Middle frontal gyrus (tissue), 1 donor: ENCODE results near the gene CHIT1.

ENCODE experiments used
- DNase-seq: peaks from one replicate; pipeline ENCODE4 v3.0.0-alpha.2; 2015; ENCODE audit warnings: low spot score; ENCODE audit errors: extremely low spot score

Gene CHIT1

DNA sequence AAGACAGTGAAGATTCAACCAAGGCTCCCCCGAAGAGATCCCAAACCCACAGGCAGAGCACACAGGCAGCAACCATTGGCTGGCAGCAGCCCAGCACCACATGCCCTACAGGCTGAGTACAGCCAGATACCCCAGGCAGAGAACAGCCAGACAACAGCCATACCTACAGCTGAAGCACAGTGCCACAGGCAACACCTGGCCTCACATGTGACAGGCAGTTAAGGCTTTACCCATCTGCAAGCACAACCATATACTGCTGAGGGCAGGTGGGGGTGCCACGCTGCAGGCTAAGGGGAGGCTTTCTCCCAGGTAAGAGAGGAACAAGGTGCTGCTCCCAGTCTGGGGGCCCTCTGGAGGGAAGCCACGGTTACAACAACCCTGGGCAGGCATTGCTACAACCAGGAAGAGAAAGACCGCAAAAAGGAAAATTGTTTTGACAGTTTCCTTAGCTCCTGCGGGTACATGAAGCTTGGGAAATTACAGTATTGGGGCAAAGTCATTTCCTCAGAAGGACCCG is 12.3 kb downstream of the CHIT1 start:
- DNase-seq, result no peak

DNA sequence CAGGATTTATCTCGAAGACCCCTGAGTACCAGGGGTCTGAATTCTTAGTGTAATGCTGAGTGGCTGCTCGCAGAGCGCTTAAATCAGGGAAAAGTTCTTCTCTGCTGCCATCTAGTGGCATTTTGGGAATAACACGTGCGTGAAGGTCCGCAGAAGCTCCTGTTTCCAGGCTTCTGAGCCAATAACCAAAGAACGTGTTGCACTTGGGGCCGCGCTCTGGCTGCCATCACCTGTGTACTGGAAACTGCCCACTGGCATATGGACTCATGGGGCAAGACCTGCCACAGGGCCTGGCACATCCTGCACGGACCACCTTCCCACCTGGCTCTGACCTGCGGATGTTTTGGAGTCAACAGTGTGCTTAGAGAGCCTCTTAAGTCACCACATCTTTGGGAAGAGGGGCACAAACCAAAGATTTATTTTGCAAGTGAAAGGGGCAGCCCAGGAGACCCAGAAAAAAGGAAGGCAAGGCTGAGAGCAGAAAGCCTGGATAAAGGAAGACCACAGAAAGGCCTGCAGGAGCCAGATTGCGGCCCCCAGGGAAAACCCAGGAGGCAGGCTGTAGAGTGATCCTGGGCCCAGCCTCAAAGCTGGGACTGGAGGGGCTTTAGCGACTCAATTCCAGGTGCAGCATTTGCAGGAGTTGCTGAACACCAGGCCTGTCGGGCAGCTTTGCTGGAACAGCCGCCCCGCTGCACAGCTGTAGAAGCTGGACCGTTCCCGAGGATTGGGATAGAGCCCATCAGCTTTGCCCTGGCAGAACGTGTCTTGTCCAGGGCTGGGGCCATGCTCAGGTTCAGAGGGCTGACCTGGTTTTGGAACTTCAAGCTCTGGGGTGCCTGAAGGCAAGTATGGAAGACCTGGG is 13.0 kb downstream of the CHIT1 start:
- peak; percentile 81 for DNase-seq

DNA sequence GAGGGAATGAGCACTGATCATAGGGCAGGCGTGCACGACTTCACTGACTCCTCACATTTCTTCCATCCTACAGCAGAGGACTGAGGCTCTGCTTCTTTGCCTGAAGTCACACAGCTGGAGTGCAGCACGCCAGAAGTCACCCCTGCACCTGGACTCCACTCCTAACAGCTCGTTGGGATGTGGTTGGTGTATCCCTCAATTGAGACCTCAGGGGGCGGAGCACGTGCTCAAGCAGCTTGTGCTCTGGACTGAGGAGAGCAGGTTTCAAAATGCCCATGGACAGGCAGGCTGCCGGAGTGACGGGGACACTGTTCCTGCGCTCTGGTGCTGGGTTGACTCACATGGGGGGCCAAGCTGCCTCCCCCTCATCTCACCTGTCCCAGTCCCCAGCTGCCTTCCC is 13.9 kb downstream of the CHIT1 start:
- no peak for DNase-seq

DNA sequence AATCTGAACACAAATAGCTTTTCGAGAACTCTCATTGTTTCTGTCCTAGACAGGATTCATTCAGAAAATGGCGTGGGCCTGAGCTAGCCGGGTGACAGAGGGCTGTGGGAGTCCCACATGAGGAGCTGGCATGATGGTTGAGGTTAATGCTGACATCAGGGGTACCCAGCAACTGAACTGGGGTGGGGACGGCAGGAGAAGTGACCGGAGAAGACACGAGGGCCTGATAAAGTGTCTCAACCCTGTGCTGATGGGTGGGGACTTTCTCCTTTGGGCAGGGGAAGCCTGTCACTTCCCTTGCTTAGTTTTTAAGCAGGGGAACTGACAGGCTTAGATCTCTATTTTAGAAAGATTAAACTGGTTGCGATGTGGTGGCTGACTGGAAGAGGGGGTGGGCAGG is 14.6 kb downstream of the CHIT1 start:
- DNase-seq, result no peak

DNA sequence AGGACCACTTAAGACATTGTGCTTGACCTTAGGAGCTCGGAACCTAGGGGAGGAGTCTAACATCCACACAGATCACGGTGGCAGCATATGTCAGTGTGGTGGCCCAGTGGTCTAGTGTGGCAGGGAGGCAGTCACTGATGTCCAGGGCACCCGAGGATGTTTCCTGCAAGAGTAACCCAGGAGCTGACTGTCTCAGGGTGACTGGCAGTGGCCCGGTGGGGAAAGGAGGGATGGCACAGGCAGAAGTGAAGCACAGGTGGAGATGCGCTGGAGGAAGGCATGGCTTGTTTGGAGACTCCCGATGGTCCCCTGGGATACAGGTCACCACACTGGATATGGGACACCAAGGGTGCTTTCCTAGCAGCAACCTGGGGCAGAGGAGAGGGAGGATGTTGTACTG is 16.3 kb downstream of the CHIT1 start:
- no peak for DNase-seq

DNA sequence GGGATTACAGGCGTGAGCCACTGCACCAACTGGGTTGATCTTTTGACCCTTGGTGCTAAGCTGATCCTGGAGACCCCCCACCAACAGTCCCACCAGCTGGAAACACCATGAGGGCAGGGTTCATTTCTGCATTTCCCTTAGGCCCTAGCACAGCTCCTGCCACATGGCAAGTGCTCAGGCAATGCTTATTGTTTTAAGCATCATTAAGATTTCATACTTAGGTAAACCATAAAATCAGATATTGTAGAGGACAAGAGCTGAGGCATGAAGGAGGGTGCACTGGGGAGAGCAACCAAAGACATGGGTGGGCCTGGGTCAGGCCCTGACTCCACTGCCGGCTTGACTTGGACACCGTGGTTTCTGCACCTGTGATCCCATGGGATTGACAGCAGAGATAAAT is 17.7 kb downstream of the CHIT1 start:
- DNase-seq, result no peak

DNA sequence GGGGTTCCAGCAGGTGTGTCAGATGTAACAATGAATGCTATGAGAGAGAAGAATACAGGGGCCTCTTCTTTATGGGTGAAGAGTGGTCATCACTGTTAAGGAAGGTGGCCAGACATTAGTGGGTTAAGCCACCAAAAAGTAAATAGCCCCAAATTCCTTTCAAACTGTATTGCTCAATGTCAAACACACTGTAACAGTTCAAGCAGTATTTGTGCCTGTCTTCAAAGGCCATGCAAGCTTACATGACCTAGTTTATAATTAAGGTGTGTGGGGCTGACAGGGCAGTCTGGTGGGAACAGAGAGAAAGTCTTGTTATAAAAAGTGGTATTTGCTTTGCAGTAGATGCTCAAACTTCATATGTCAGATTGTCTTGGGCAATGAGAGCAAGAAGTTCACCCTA is 18.5 kb downstream of the CHIT1 start:
- DNase-seq, result no peak

DNA sequence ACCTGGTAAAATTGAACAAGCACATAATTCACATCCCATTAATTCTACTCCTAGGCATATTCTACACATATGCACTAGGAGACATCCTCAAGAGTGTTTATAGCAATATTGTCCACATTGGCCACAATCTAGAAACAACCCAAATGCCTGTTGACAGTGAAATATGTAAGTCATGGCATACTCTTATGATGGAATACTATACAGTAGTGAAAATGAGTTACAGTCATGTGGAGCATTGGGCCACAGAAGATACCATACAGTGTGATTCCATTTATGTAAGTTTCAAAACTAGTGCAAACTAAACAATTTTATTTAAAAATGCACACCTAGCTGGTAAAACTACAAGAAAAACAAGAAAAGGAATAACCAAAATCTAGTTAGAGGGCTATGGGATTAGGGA is 19.1 kb downstream of the CHIT1 start:
- DNase-seq, result no peak

DNA sequence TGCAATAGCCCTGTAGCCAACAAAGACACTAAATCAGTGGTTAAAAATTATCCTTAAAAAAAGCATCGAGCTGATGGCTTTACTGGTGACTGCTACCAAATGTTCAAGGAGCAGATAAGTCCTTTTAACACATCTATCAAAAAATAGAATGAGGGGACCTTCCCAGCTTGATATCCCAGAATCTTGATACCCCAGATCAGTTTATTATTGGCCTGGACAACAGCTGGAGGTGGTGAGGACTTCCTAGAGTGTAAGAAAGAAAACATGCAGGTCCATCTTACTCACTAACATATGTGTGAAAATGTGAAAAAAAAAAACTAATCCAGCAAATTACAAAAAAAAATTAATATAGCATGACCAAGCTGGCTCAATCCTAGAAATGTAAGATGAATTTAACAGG is 21.3 kb downstream of the CHIT1 start:
- no peak for DNase-seq

DNA sequence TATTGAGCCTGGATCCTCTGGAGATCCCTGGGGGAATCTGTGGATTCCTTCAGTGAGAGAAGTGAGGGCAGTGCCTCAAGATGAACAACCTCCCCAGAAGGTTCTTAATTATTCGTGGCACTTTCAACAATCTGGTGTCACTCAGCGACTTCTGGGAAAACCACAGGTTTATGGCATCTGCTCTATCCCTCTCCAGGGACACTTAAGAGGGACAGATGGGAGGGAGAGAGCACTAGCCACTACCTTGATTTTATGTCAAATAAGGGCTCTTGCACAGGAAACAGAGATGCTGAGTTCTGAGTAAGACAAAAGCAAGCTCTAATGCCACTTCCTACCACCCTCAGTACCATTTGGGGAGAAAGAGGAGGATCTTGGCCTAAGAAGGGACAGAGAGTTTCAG is 21.7 kb downstream of the CHIT1 start:
- DNase-seq, result no peak

DNA sequence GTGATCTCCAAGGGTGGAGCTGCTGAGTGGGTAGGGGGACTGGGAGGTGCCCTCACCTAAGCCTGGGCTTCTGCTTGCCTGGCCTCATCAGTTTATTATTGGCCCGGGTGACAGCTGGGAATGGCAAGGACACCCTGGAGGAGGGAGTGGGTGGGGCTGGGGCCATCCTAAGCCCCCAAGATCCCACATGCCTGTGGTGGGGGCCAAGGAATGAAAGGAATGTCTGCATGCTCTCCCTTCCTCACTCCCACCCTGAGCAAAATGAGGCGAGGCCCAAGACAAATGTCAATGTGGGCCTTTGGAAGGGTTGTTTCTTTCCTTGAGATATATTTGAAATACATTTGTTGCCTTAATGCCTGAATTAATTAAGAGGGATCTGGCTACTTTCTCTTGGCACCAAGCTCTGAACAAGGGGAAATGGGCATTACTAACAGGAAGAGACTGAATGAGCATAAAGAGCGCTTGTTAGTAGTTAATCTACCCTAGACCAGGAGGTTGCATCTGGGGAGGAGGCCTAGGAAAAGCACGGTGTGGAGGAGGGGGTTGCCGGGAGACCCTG is 23.3 kb downstream of the CHIT1 start:
- DNase-seq, result no peak

DNA sequence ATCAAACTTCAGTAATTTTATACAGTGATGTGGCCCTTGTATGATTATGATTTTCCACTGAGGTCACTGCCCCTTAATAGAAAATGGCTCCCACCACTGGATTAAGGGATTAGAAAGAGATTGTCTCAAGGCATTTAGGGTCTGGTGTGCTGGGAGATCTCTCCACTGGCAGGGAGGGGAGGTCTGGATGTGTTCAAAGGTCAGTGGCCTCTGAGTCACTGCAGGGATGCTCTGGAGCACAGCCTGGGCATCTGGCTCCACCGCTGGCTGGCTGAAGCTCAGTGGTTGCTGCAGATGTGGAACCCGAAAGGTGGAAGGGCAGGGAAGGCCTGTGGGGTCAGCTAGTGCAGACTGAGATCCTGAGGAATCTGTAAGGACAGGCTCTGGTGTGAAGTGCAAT is 24.7 kb downstream of the CHIT1 start:
- no peak for DNase-seq

DNA sequence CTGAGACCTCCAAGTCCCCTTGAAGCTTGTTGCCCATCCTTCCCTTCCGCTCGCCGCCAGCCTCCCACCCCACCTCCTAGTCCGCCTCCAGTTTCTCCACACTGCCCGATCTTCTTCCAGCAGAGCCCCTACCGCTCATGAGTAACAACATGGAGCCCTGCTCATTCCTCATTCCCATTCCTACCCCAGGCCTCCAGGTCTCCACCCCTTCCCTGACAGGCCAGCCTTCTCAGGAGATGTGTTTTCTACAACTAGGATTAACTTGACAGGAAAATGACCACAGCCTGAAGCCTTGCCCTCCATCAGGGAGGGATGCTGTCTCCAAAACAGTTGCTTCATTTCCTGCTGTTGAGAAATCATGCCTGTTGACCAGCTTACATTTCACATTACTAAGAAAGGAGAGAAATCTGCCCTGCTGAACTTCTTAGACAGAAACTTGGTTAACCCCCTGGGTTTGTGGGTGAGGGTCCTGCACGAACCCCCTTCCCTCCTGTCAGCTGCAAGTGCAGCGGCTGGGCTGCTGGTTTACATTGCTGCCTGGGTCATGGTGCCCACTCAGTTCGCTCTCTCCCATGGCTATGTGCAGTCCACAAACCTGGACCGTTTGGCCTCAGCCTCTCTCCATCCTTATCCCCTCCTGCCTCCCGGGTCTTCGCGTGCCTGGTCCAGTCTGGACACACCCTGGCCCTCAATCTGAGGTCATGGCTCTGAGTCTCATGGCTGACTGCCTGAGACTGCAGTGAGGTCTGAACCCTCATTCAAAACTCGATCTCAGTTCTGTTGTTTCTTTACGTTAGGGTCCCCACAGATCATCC is 26.8 kb downstream of the CHIT1 start:
- no peak for DNase-seq

DNA sequence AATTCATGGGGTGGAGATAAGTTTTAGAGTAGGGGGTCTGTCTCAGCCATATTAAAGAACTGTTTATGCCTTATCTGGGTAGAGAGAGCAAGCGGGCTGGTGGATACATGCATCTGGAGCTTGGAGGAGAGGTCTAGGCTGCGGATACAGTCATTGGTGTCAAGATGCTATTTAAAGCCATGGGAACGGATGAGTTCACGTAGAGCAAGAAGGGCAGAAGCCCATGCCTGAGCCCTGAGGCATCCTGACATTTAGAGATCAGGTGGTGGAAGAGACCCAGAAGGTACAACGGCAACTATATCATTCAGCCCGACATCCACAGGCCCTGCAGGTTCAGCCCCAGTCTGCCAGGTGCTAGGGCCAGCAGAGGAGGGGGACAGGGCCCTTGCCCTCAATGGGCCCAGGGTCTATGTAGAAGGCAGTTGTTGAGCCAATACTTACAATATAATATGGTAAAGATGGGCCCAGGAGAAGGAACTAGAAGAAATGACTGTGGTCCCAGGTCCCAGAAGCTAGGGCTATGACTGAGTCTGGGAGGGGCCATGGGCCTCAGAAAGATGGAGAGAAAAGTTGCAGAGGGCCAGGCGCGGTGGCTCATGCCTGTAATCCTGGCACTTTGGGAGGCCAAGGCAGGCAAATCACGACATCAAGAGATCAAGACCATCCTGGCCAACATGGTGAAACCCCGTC is 27.8 kb downstream of the CHIT1 start:
- no peak for DNase-seq

DNA sequence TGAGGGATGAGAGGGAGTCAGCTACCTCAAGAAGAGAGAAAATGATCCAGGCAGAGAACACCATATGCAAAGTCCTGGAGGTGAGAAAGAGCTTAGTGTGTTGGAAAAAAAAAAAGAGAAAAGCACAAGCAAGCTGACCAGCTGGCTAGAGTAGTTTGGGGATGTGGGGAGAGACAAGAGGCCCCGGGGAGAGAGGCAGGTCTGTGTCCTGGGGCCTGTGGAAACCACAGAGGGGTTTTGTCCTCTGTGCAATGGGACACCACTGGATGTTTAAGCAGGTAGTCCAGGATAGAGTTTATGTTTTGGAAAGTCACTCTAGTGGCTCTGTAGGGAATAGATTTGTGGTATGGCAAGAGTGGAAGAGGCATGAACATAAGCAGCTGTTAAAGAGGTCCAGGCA is 28.6 kb downstream of the CHIT1 start:
- no peak for DNase-seq

DNA sequence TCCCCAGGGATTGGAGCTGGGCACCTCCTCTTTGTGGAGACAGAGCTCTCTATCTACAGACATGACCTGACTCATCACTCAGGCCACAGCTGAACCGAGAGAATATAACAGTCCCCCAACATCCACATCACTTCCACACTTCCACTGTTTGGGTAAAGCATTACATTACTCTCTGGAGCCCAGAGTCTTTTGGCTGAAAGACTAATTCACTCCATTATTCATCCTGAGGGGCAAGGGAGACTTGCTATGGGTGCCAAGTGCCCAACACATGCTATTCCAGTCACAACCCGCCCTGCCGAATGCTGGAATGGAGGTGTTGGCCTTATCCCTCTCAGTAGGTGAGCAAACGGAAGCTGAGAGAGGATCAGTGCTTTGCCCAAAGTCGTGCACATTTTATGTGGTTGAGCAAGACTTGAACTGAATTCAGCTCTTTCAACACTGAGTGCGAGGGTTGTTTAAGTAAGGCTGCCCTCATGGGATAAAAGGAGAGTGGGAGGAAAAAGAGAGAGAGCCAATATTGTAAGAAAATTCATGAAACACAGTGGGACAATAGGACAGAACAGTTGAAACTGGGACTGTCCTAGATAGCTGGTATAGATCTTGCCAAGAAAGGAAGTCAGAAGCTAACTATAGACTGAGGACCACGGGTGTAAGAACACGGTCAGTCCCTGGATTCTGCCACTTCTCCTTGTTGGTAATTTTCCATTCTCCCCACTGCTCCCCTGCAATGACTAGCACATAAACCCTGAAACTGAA is 29.5 kb downstream of the CHIT1 start:
- DNase-seq, result peak; percentile 42

DNA sequence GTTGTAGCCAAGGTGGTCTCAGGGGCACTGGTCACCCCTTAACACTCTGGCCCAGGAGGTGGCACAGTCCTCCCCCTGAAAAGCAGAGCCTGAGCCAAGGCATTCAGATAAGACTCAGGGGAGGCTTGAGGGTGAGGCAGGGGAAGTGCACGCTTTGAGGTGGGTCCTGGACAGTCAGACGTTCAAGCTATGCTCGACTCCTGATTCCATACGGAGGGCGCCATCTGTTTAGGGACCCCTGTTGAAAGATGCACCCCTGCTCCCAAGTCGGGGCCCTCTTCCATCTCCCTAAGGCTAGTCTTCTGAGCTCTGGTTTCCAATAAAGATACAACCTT is 30.0 kb downstream of the CHIT1 start:
- no peak for DNase-seq

DNA sequence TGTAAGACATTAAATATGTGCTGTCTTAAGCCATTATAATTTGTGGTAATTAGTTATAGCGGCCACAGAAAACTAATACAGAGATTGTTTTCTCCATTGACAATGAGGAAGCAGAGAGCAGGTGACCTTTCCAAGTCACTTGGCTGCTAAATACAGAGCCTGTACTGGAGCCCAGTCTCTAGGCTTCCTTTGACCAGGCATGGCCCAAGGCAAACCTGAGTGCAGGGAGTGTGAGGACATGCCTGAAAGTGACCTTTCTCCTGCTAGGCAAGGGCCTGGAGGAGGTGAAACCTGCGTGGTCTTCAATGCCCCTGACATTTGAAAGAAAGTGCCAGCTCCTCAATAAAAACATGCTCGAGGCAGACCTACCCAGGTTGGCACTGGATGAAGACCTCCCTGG is 30.5 kb downstream of the CHIT1 start:
- DNase-seq, result no peak

DNA sequence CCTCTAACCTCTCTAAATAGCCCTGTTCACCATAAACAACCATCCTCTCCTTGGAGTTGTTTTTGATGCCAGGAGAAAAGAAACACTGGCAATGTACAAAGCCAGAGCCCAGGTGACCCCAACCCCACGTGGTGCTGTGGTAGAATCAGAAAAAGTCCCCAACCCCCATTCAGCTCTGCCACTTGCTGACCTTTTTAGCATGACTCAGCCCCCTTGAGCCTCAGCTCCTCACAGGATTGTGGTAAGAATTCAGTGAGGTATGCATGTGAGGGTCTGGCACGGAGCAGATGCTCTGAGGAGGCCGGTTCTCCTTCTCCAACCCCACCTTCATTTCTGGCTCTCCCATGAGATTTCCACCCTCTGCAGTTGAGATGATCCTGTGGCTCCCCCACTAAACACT is 31.8 kb downstream of the CHIT1 start:
- DNase-seq, result no peak

DNA sequence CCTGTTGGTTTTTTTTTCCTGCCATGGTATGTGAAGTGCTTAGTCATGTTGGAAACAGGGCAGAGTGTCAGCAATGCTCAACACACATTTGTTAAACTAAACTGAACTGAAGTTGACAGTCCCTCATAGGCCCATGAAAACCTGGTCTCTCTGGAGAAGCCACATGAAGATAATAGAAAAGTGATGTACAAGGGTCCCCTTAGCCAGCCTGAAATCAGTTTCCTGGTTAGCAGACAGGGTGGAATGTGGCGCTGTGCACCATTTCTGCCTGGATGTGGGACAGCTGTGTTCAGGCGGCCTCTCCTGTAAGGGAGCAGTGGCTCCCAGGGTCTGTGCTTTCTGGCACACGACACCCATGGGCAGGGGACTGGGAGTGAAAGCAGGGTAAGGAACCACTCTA is 33.1 kb downstream of the CHIT1 start:
- DNase-seq, result no peak

DNA sequence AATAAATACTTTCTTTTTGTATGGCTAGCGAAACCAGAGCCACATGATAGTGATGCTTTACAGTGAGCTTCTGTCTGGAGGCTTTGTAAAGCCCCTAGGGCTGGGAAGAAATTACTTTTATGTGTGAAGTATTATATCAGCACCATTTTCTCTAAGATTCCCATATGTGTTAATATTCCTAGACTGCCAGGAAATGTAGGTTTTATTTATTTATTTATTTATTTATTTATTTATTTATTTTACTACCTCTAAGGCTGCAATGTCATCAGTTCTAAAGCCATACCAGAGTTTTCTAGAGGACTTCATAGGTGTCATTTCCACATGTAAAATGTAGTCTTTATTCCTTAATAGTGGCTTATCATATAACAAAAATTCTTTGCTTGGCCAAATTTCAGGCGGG is 38.5 kb downstream of the CHIT1 start:
- DNase-seq, result no peak
